ENCODE measurements around the gene MAMSTR. TPM values are rescaled to one million over a fixed set of nuclear protein-coding genes. Genes with fewer than 3 reads are reported as not detected.
"Not testable (repeated sequence)": the region's sequence is repeated elsewhere in the genome, so short reads cannot be mapped to it uniquely, and the experiment has no call there.

MAMSTR gene
- total and polyA plus RNA-seq, 11 donors: 0.65 to 5.5 (median 2.0) TPM

- DNase-seq (peak; percentile 97 to 100 (median 98)), ATAC-seq (peak; percentile 81 to 88 (median 88))
- intact Hi-C loops (cut with DNase I): loop anchor here in 1 of 10 donors (10.0 kb wide), 1 partner anchor 46 kb away; the partner anchor contains the start of gene NTN5
- 19 to 37% (median 29%) methylated on average over 42 of the region's 42 CpGs for WGBS, 4 donors
- no peaks in the 10 kb centered on the region for H3K27me3 ChIP-seq
- peak overlapping the region; percentile 22 to 71 (median 60) for H3K4me3 ChIP-seq
- peaks cover 0 to 1% (median 0%) of the 10 kb centered on the region in 12 donors for H3K9me3 ChIP-seq
- no peak for TF ChIP-seq POLR2A (IDR thresholded peaks at IDR 0.05)
- TF ChIP-seq, protein P1, sequence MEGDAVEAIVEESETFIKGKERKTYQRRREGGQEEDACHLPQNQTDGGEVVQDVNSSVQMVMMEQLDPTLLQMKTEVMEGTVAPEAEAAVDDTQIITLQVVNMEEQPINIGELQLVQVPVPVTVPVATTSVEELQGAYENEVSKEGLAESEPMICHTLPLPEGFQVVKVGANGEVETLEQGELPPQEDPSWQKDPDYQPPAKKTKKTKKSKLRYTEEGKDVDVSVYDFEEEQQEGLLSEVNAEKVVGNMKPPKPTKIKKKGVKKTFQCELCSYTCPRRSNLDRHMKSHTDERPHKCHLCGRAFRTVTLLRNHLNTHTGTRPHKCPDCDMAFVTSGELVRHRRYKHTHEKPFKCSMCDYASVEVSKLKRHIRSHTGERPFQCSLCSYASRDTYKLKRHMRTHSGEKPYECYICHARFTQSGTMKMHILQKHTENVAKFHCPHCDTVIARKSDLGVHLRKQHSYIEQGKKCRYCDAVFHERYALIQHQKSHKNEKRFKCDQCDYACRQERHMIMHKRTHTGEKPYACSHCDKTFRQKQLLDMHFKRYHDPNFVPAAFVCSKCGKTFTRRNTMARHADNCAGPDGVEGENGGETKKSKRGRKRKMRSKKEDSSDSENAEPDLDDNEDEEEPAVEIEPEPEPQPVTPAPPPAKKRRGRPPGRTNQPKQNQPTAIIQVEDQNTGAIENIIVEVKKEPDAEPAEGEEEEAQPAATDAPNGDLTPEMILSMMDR (IDR thresholded peaks at IDR 0.05): peak in 1 of 12 donors; percentile 7
- peak overlapping the region; percentile 30 to 94 (median 87) for H3K27ac ChIP-seq
- H3K4me1 ChIP-seq: peaks cover 12 to 69% (median 49%) of the 10 kb centered on the region in 12 donors
- peaks cover 0 to 40% (median 10%) of the 10 kb centered on the region in 9 donors for H3K36me3 ChIP-seq
These were observed 1.2 kb upstream of the MAMSTR start for GRCh38 chr19:48720613-48721296.

- intact Hi-C loops (cut with DNase I): loop anchor here in 1 of 10 donors (10.0 kb wide), 1 partner anchor 45 kb away; the partner anchor contains the start of gene NTN5
- peaks cover 12 to 73% (median 49%) of the 10 kb centered on the region in 12 donors for H3K4me1 ChIP-seq
- peaks cover 0 to 40% (median 10%) of the 10 kb centered on the region in 9 donors for H3K36me3 ChIP-seq
- ATAC-seq: peak; percentile 17 to 38 (median 32)
- peak overlapping the region; percentile 19 to 94 (median 87) for H3K27ac ChIP-seq
- H3K9me3 ChIP-seq: no peaks in the 10 kb centered on the region
- H3K4me3 ChIP-seq: peak overlapping the region in 11 of 12 donors; percentile 42 to 71 (median 62)
- 15 to 40% (median 24%) methylated on average over 12 of the region's 12 CpGs for WGBS, 4 donors
- DNase-seq: no peak
- no peak for TF ChIP-seq POLR2A (IDR thresholded peaks at IDR 0.05)
- TF ChIP-seq, protein P1 (IDR thresholded peaks at IDR 0.05): no peak
- H3K27me3 ChIP-seq: no peaks in the 10 kb centered on the region
These were observed 707 bp upstream of the MAMSTR start for GRCh38 chr19:48720251-48720612.

- H3K4me3 ChIP-seq: peak overlapping the region in 2 of 12 donors; percentile 3 to 69
- ATAC-seq (no peak), DNase-seq (peak in 4 of 5 donors; percentile 36 to 56 (median 48))
- intact Hi-C loops (cut with DNase I): loop anchor here in 2 of 10 donors (5.0 to 10.0 kb wide), 2 partner anchors 71 to 74 kb away; partner anchors contain the start of gene CA11 (in 2 of the 2)
- peaks cover 0 to 30% (median 4%) of the 10 kb centered on the region in 9 donors for H3K36me3 ChIP-seq
- peak overlapping the region; percentile 3 to 94 (median 87) for H3K27ac ChIP-seq
- 43 to 60% (median 57%) methylated on average over 14 to 15 of the region's 15 CpGs for WGBS, 4 donors
- TF ChIP-seq POLR2A (IDR thresholded peaks at IDR 0.05): no peak
- TF ChIP-seq, protein P1 (IDR thresholded peaks at IDR 0.05): no peak
- H3K27me3 ChIP-seq: no peaks in the 10 kb centered on the region
- H3K4me1 ChIP-seq: peaks cover 4 to 68% (median 43%) of the 10 kb centered on the region in 12 donors
- H3K9me3 ChIP-seq: no peaks in the 10 kb centered on the region
These were observed 754 bp downstream of the MAMSTR start for GRCh38 chr19:48718711-48719231.

GRCh38 chr19:48718106-48718505 is 1.4 kb downstream of the MAMSTR start:
- not testable (repeated sequence) for H3K4me3 ChIP-seq, ATAC-seq, DNase-seq, H3K9me3 ChIP-seq, H3K27me3 ChIP-seq
- Histone ChIP-seq H3K36me3 (peaks cover 0 to 24% (median 4%) of the 10 kb centered on the region in 9 donors), H3K4me1 (peaks cover 4 to 74% (median 47%) of the 10 kb centered on the region in 12 donors), H3K27ac (peak overlapping the region in 5 of 12 donors; percentile 15 to 90 (median 84))
- 92 to 96% (median 95%) methylated on average over 13 of the region's 13 CpGs for WGBS, 4 donors
- intact Hi-C loops (cut with DNase I): loop anchor here in 2 of 10 donors (5.0 to 10.0 kb wide), 2 partner anchors 71 to 73 kb away; partner anchors contain the start of gene CA11 (in 2 of the 2)

Measured in heart left ventricle (tissue), 16 donors.